Brain microvascular endothelial cell (primary cell): ENCODE data around the gene NAAA.

Source experiments
- DNase-seq: peaks from one replicate; pipeline ENCODE4 v3.0.0-alpha.2; 2020
- H3K27ac ChIP-seq: fragments of 250-450 bp; sonication (Bioruptor Pico); 2 replicates; pipeline ENCODE4 v1.5.1; 2020; ENCODE audit warnings: mild to moderate bottlenecking, moderate library complexity
- H3K27me3 ChIP-seq: fragments of 250-450 bp; sonication (Bioruptor Pico); replicated peaks from 2 replicates; pipeline ENCODE4 v1.5.1; 2020; ENCODE audit warnings: mild to moderate bottlenecking
- H3K36me3 ChIP-seq: fragments of 250-450 bp; sonication (Bioruptor Pico); replicated peaks from 2 replicates; pipeline ENCODE4 v1.5.1; 2020; ENCODE audit warnings: mild to moderate bottlenecking
- H3K4me3 ChIP-seq: 2 replicates; pipeline ENCODE4 v1.5.1; 2011; ENCODE audit warnings: low read depth, mild to moderate bottlenecking, control low read depth, low read length, moderate library complexity
- CTCF ChIP-seq: IDR thresholded peaks from 2 replicates; pipeline ENCODE4 v1.5.1; 2011; ENCODE audit warnings: low read depth, mild to moderate bottlenecking, moderate library complexity, low read length, control low read depth, inconsistent platforms; ENCODE audit errors: missing control alignments
- in situ Hi-C: cut with HindIII; loops from 2 replicates; pipeline ENCODE4 v1.10.0; 2017; ENCODE audit warnings: low sequenced_read_pairs, low pct_ligation_motif_present

Gene NAAA

GRCh38 chr4:75924309-75924827 is 16.4 kb downstream of the NAAA start:
- no peak overlapping the region for H3K27ac ChIP-seq
- H3K36me3 ChIP-seq: peaks cover 10% of the 10 kb centered on the region
- no peak for DNase-seq
- no peaks in the 10 kb centered on the region for H3K27me3 ChIP-seq
- H3K4me3 ChIP-seq: no peak overlapping the region
- in situ Hi-C loops: no loop called here
- no peak for TF ChIP-seq CTCF

GRCh38 chr4:75922588-75922987 is 18.2 kb downstream of the NAAA start:
- no peak overlapping the region for H3K27ac ChIP-seq
- peaks cover 10% of the 10 kb centered on the region for H3K36me3 ChIP-seq
- DNase-seq: no peak
- no peaks in the 10 kb centered on the region for H3K27me3 ChIP-seq
- H3K4me3 ChIP-seq: no peak overlapping the region
- no peak for TF ChIP-seq CTCF
- in situ Hi-C loops: no loop called here

- no peak overlapping the region for H3K27ac ChIP-seq
- DNase-seq: no peak
- H3K4me3 ChIP-seq: no peak overlapping the region
- H3K36me3 ChIP-seq: peaks cover 10% of the 10 kb centered on the region
- no peaks in the 10 kb centered on the region for H3K27me3 ChIP-seq
- in situ Hi-C loops: no loop called here
- no peak for TF ChIP-seq CTCF
Observed at GRCh38 chr4:75921910-75922309, 18.9 kb downstream of the NAAA start.

GRCh38 chr4:75920327-75920726 is 20.5 kb downstream of the NAAA start:
- no peaks in the 10 kb centered on the region for H3K27me3 ChIP-seq
- no peak overlapping the region for H3K4me3 ChIP-seq
- H3K36me3 ChIP-seq: peaks cover 10% of the 10 kb centered on the region
- TF ChIP-seq CTCF: no peak
- DNase-seq: no peak
- in situ Hi-C loops: no loop called here
- no peak overlapping the region for H3K27ac ChIP-seq

DNA sequence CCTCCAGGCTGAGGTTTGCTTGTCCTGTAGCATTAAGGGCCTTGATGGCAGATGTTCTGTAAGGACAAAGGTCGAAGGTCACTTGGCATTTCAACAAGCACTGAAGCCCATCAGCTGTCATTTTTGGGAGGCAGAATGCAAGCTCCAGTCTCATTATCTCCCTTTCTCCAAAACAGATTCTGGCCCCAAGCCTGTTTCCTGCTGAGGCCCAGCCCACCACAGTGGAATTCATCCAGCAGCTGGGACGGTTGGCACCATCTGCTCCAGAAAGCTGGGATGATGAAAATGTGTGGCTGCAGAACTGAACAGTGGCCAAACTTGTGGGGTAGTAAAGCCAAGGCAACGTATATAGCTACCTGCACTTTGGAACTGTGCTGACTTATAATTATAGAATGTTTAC is 20.9 kb downstream of the NAAA start:
- Histone ChIP-seq H3K36me3 (peaks cover 10% of the 10 kb centered on the region), H3K27ac (no peak overlapping the region), H3K4me3 (no peak overlapping the region), H3K27me3 (no peaks in the 10 kb centered on the region)
- no peak for TF ChIP-seq CTCF
- DNase-seq: no peak
- in situ Hi-C loops: no loop called here

- peak; percentile 35 for DNase-seq
- peak; percentile 84 for TF ChIP-seq CTCF
- peaks cover 10% of the 10 kb centered on the region for H3K36me3 ChIP-seq
- in situ Hi-C loops: no loop called here
- no peak overlapping the region for H3K27ac ChIP-seq
- H3K27me3 ChIP-seq: no peaks in the 10 kb centered on the region
- no peak overlapping the region for H3K4me3 ChIP-seq
Observed at GRCh38 chr4:75916091-75916661, 24.6 kb downstream of the NAAA start.
